Activated CD8-positive, alpha-beta memory T cell treated with anti-CD3 and anti-CD28 coated beads, Interleukin-2, amount 50 U/mL, for 4 hours (primary cell): ENCODE results near the gene AKAIN1.

Experiments used
- DNase-seq: peaks from one replicate; pipeline ENCODE4 v3.0.0-alpha.2; 2020

Gene AKAIN1

GRCh38 chr18:5158587-5158986 is 38.5 kb downstream of the AKAIN1 start:
- DNase-seq = no peak

- DNase-seq = no peak
Observed at GRCh38 chr18:5158172-5158571, 38.9 kb downstream of the AKAIN1 start.

- DNase-seq = no peak
Observed at GRCh38 chr18:5155907-5156287, 41.2 kb downstream of the AKAIN1 start.

GRCh38 chr18:5155218-5155906 is 41.7 kb downstream of the AKAIN1 start:
- DNase-seq = no peak

GRCh38 chr18:5152343-5153020 is 44.6 kb downstream of the AKAIN1 start:
- DNase-seq = no peak

GRCh38 chr18:5150894-5151293 is 46.2 kb downstream of the AKAIN1 start:
- DNase-seq = no peak

GRCh38 chr18:5146093-5146492 is 51.0 kb downstream of the AKAIN1 start:
- DNase-seq = no peak

- no peak for DNase-seq
Observed at GRCh38 chr18:5145168-5145825, 51.8 kb downstream of the AKAIN1 start.

- no peak for DNase-seq
Observed at GRCh38 chr18:5144629-5145028, 52.4 kb downstream of the AKAIN1 start.

- no peak for DNase-seq
Observed at GRCh38 chr18:5142859-5143258, 54.2 kb downstream of the AKAIN1 start.

- no peak for DNase-seq
Observed at GRCh38 chr18:5142131-5142530, 54.9 kb downstream of the AKAIN1 start.

- DNase-seq = no peak
Observed at GRCh38 chr18:5137261-5137660, 59.8 kb downstream of the AKAIN1 start.

- no peak for DNase-seq
Observed at GRCh38 chr18:5132987-5133386, 64.1 kb downstream of the AKAIN1 start.

GRCh38 chr18:5122272-5122671 is 74.8 kb downstream of the AKAIN1 start:
- no peak for DNase-seq

- no peak for DNase-seq
Observed at GRCh38 chr18:5110266-5110665, 86.8 kb downstream of the AKAIN1 start.

- DNase-seq = no peak
Observed at GRCh38 chr18:5107988-5108387, 89.1 kb downstream of the AKAIN1 start.

GRCh38 chr18:5106730-5107129 is 90.3 kb downstream of the AKAIN1 start:
- DNase-seq = no peak

GRCh38 chr18:5104246-5104645 is 92.8 kb downstream of the AKAIN1 start:
- no peak for DNase-seq

- no peak for DNase-seq
Observed at GRCh38 chr18:5103693-5104092, 93.4 kb downstream of the AKAIN1 start.

- no peak for DNase-seq
Observed at GRCh38 chr18:5103286-5103685, 93.8 kb downstream of the AKAIN1 start.

- DNase-seq = no peak
Observed at GRCh38 chr18:5097116-5097703, 99.8 kb downstream of the AKAIN1 start.

GRCh38 chr18:5095239-5095638 is 101.8 kb downstream of the AKAIN1 start:
- DNase-seq = no peak

GRCh38 chr18:5093902-5094301 is 103.2 kb downstream of the AKAIN1 start:
- DNase-seq = no peak
